NCI-H460 (cell line): Measurements from ENCODE around the gene CD14. TPM values are rescaled to one million over a fixed set of nuclear protein-coding genes. Genes with fewer than 3 reads are reported as not detected.

Source experiments
- DNase-seq: peaks from one replicate; pipeline ENCODE4 v3.0.0-alpha.2; 2016; ENCODE audit warnings: low read depth; ENCODE audit errors: extremely low read depth
- total RNA-seq: library from RNA; depleted of rRNA; stranded (reverse); fragments of >200 nt; shearing (Covaris generic); gene quantifications from 2 replicates; pipeline ENCODE4 v1.2.3, GENCODE V29; 2014; rRNA removed

CD14 gene
- total RNA-seq, 1 experiment from 2014 or later = 2.6 TPM

GRCh38 chr5:140598836-140599235 lies 34.1 kb downstream of the CD14 start:
- no peak for DNase-seq

GRCh38 chr5:140596321-140596741 lies 36.6 kb downstream of the CD14 start:
- DNase-seq = no peak

- no peak for DNase-seq
These were observed 37.3 kb downstream of the CD14 start for GRCh38 chr5:140595538-140596300.

GRCh38 chr5:140594169-140594568 lies 38.8 kb downstream of the CD14 start:
- no peak for DNase-seq

GRCh38 chr5:140593070-140593469 lies 39.9 kb downstream of the CD14 start:
- DNase-seq = peak; percentile 40

GRCh38 chr5:140591747-140592372 lies 41.1 kb downstream of the CD14 start:
- no peak for DNase-seq

- no peak for DNase-seq
These were observed 42.1 kb downstream of the CD14 start for GRCh38 chr5:140590861-140591260.

GRCh38 chr5:140588311-140589070 lies 44.5 kb downstream of the CD14 start:
- no peak for DNase-seq

GRCh38 chr5:140587495-140587894 lies 45.5 kb downstream of the CD14 start:
- DNase-seq = no peak

Other genes with a start within 250 kb of the CD14 start
- 47.5 and 59.7 TPM in 2 replicates for gene ANKHD1, start 231.3 kb downstream of the CD14 start, total RNA-seq
- 1.4 and 1.7 TPM in 2 replicates for gene EIF4EBP3, start 85.5 kb downstream of the CD14 start, total RNA-seq
- gene SRA1, start 75.7 kb downstream of the CD14 start, total RNA-seq = 77.8 and 92.2 TPM in 2 replicates
- gene APBB3, start 68.6 kb downstream of the CD14 start, total RNA-seq = 9.8 and 12.6 TPM in 2 replicates
- gene SLC35A4, start 68.3 kb downstream of the CD14 start, total RNA-seq = 39.1 and 42.2 TPM in 2 replicates
- 9.5 and 13.8 TPM in 2 replicates for gene TMCO6, start 6.3 kb upstream of the CD14 start, total RNA-seq
- gene NDUFA2, start 14.5 kb upstream of the CD14 start, total RNA-seq = 64.3 and 78.9 TPM in 2 replicates
- 114 and 121 TPM in 2 replicates for gene IK, start 14.7 kb upstream of the CD14 start, total RNA-seq
- gene WDR55, start 31.7 kb upstream of the CD14 start, total RNA-seq = 22.9 and 25.1 TPM in 2 replicates
- 0.75 and 0.77 TPM in 2 replicates for gene DND1, start 40.4 kb upstream of the CD14 start, total RNA-seq
- 80.8 and 85.3 TPM in 2 replicates for gene HARS1, start 58.2 kb upstream of the CD14 start, total RNA-seq
- 34.8 and 39.1 TPM in 2 replicates for gene HARS2, start 58.3 kb upstream of the CD14 start, total RNA-seq
- gene ZMAT2, start 67.3 kb upstream of the CD14 start, total RNA-seq = 60.1 and 62.5 TPM in 2 replicates
- gene PCDHA1, start 153.0 kb upstream of the CD14 start, total RNA-seq = 0.07 and 0.12 TPM in 2 replicates
- gene PCDHA2, start 161.7 kb upstream of the CD14 start, total RNA-seq = not detected in 2 replicates
- not detected in 2 replicates for gene PCDHA3, start 167.9 kb upstream of the CD14 start, total RNA-seq
- gene PCDHA4, start 173.9 kb upstream of the CD14 start, total RNA-seq = 0.09 TPM in 1 of 2 replicates, not detected in the other
- gene PCDHA5, start 188.4 kb upstream of the CD14 start, total RNA-seq = not detected in 2 replicates
- gene PCDHA6, start 194.8 kb upstream of the CD14 start, total RNA-seq = not detected in 2 replicates
- gene PCDHA7, start 201.1 kb upstream of the CD14 start, total RNA-seq = 0.15 TPM in 1 of 2 replicates, not detected in the other
- gene PCDHA8, start 208.0 kb upstream of the CD14 start, total RNA-seq = 0.05 TPM in 1 of 2 replicates, not detected in the other
- 0.02 TPM in 1 of 2 replicates, not detected in the other for gene PCDHA9, start 215.2 kb upstream of the CD14 start, total RNA-seq
- gene PCDHA10, start 222.7 kb upstream of the CD14 start, total RNA-seq = 0.03 and 0.05 TPM in 2 replicates
- not detected in 2 replicates for gene PCDHA11, start 235.8 kb upstream of the CD14 start, total RNA-seq
- 4.4 and 5.6 TPM in 2 replicates for gene PCDHA12, start 242.1 kb upstream of the CD14 start, total RNA-seq
- 1.2 and 1.3 TPM in 2 replicates for gene PCDHA13, start 248.9 kb upstream of the CD14 start, total RNA-seq